Tibial artery (tissue), 4 donors: Measurements from ENCODE around the gene ATP13A5.

Experiments
- DNase-seq, 2 donors: peaks; one replicate each; pipeline ENCODE4 v3.0.0-alpha.2; 2019
- H3K27ac ChIP-seq, 2 donors: fragments of 200-600 bp; sonication (generic) in 1 of 2; 1 replicate in 1 of 2; 2 replicates in 1 of 2; pipeline ENCODE4 v1.5.1; 2018 to 2019; ENCODE audit warnings: mild to moderate bottlenecking in 1 of 2
- H3K27me3 ChIP-seq, 2 donors: fragments of 200-600 bp; sonication (generic) in 1 of 2; one replicate each; pipeline versions ENCODE4 v1.5.1 to v1.6.0; 2016 to 2019
- H3K36me3 ChIP-seq, 3 donors: fragments of 200-600 bp; sonication (generic) in 2 of 3; one replicate each; pipeline ENCODE4 v1.5.1; 2016 to 2019; ENCODE audit warnings: mild to moderate bottlenecking in 2 of 3
- H3K4me1 ChIP-seq, 4 donors: fragments of 200-600 bp; sonication (generic) in 2 of 4; 1 replicate in 3 of 4; 2 replicates in 1 of 4; pipeline ENCODE4 v1.5.1; 2016 to 2019
- H3K4me3 ChIP-seq, 2 donors: fragments of 200-600 bp; sonication (generic) in 1 of 2; 1 replicate in 1 of 2; 2 replicates in 1 of 2; pipeline ENCODE4 v1.5.1; 2018 to 2019; ENCODE audit warnings: mild to moderate bottlenecking in 2 of 2
- H3K9me3 ChIP-seq, 3 donors: fragments of 200-600 bp; sonication (generic) in 1 of 3; one replicate each; pipeline ENCODE4 v1.5.1; 2016 to 2019
- intact Hi-C: fragments of 100-400 bp; cut with DNase I; formaldehyde crosslinking; loops from one replicate; pipeline ENCODE4 v1.15.0; 2023; ENCODE audit warnings: low total_unique reads
- TF ChIP-seq, protein P1 (sequence below), 2 experiments: fragments of 200-600 bp in 1 of 2; fragments of 450-650 bp in 1 of 2; IDR thresholded peaks; one replicate each; pipeline ENCODE4 v1.5.1; 2017 to 2019; ENCODE audit warnings: antibody characterized with exemption in 2 of 2, mild to moderate bottlenecking in 1 of 2, moderate library complexity in 1 of 2

The ATP13A5 gene

DNA sequence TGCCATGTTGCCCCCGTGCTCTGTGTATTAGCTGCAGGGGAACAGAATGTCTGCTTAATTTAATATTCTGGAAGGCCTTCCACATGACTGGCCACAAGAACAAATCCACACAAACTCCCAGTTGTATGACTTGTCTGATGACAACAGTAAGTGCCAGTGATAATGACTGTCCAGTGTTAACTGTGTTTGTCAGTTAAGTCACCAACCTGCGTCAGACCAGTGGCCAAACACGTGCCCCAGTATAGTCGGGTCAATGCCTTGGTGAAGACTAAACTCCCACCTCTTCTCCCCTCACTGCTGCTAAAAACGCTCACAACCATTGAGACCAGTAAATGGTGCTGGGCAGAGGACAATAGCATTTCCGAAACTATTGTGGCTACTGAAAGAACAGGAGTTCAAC lies 9.8 kb upstream of the ATP13A5 start:
- intact Hi-C loops = no loop called here
- no peak overlapping the region for H3K4me3 ChIP-seq
- no peaks in the 10 kb centered on the region for H3K27me3 ChIP-seq
- H3K36me3 ChIP-seq = no peaks in the 10 kb centered on the region
- H3K9me3 ChIP-seq = no peaks in the 10 kb centered on the region
- no peaks in the 10 kb centered on the region for H3K4me1 ChIP-seq
- TF ChIP-seq, protein P1, sequence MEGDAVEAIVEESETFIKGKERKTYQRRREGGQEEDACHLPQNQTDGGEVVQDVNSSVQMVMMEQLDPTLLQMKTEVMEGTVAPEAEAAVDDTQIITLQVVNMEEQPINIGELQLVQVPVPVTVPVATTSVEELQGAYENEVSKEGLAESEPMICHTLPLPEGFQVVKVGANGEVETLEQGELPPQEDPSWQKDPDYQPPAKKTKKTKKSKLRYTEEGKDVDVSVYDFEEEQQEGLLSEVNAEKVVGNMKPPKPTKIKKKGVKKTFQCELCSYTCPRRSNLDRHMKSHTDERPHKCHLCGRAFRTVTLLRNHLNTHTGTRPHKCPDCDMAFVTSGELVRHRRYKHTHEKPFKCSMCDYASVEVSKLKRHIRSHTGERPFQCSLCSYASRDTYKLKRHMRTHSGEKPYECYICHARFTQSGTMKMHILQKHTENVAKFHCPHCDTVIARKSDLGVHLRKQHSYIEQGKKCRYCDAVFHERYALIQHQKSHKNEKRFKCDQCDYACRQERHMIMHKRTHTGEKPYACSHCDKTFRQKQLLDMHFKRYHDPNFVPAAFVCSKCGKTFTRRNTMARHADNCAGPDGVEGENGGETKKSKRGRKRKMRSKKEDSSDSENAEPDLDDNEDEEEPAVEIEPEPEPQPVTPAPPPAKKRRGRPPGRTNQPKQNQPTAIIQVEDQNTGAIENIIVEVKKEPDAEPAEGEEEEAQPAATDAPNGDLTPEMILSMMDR (IDR thresholded peaks at IDR 0.05) = no peak
- H3K27ac ChIP-seq = no peak overlapping the region
- DNase-seq = no peak

DNA sequence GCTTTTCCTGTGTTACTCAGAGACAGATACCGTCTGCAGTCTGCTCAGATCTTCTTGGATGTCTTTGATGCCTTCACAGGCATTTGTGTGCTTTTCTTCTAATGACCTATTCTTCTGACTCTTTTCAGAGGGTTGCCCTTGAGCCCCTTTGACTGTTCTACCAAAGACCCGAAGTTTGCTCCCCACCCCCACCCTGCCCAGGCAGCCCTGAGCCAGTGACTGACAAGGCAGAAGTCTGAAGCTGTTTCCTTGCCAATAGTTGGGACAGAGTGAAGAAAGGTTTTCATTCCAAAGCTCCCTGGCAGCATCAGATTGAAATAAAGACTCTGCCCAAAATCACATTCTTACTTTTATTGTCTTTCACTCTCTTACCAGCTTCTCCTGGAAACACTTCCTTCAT lies 9.0 kb upstream of the ATP13A5 start:
- Histone ChIP-seq H3K9me3 (no peaks in the 10 kb centered on the region), H3K36me3 (no peaks in the 10 kb centered on the region), H3K27ac (no peak overlapping the region), H3K4me3 (no peak overlapping the region), H3K27me3 (no peaks in the 10 kb centered on the region), H3K4me1 (no peaks in the 10 kb centered on the region)
- DNase-seq = no peak
- intact Hi-C loops = no loop called here
- TF ChIP-seq, protein P1 (IDR thresholded peaks at IDR 0.05) = no peak

DNA sequence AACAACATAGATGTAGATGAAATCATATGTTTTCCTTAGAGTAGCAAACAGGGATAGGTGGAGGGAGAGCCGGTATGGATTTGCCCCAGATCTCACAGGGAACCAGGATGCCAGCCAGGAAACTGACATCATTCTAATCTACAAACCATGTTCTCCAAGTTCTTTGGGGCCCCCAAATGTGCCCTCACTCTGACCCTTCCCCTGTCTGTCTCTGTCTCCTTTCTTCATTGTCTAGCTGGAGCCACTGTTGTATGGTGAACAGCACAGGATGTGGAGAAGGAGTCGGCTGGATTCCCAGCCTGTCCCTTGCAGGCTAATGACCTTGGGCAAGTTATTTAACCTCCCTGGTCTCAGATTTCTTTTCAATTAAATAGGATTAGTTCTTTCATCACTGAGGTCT lies 962 bp downstream of the ATP13A5 start:
- intact Hi-C loops = no loop called here
- H3K4me3 ChIP-seq = no peak overlapping the region
- DNase-seq = no peak

DNA sequence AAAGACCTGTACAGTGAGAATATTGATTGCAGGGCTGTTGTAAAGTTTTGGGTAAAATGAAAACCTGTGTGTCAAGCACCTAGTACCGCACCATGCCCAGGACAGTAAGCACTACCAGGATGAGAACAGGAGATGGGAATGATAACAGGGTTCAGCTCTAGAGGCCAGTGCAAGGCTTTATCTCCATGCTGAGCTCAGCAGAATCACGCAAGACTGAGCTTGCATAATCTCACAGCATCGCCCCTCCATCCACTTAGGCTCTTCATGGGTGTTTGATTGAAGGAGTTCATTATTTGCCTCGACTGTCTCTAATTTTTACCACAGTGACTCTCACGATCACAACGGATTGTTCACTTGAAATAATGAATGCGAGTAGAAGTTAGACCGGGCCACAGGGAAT lies 2.9 kb downstream of the ATP13A5 start:
- TF ChIP-seq, protein P1 (IDR thresholded peaks at IDR 0.05) = no peak
- H3K27ac ChIP-seq = no peak overlapping the region
- H3K27me3 ChIP-seq = no peaks in the 10 kb centered on the region
- H3K4me1 ChIP-seq = no peaks in the 10 kb centered on the region
- H3K36me3 ChIP-seq = no peaks in the 10 kb centered on the region
- no peak overlapping the region for H3K4me3 ChIP-seq
- no peaks in the 10 kb centered on the region for H3K9me3 ChIP-seq
- intact Hi-C loops = no loop called here
- no peak for DNase-seq

More for the DNA sequence above, 962 bp downstream of the ATP13A5 start:
- no peaks in the 10 kb centered on the region for H3K27me3 ChIP-seq
- TF ChIP-seq, protein P1 (IDR thresholded peaks at IDR 0.05) = no peak
- H3K9me3 ChIP-seq = no peaks in the 10 kb centered on the region
- H3K4me1 ChIP-seq = no peaks in the 10 kb centered on the region
- H3K27ac ChIP-seq = no peak overlapping the region
- H3K36me3 ChIP-seq = no peaks in the 10 kb centered on the region

DNA sequence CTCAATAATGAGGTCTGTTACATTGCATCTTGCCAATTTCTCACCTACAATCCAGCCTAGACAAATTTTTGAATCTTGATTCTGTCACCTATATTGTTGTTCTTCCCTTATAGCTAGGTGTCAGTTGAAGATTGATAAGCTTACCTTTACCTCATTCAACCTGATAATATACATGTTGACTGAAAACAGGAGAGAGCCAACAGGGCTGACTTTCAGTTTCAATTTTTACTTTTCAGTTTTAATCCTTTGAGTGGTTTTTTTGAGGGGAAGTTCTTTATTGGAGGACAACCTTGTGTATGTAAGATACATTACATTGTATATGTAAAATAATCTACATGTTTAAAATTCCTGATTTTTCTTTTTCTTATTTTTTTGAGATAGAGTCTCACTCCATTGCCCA lies 5.8 kb downstream of the ATP13A5 start:
- Histone ChIP-seq H3K27me3 (no peaks in the 10 kb centered on the region), H3K4me1 (no peaks in the 10 kb centered on the region), H3K9me3 (no peaks in the 10 kb centered on the region), H3K4me3 (no peak overlapping the region), H3K27ac (no peak overlapping the region), H3K36me3 (no peaks in the 10 kb centered on the region)
- no peak for DNase-seq
- TF ChIP-seq, protein P1 (IDR thresholded peaks at IDR 0.05) = no peak
- intact Hi-C loops = no loop called here

DNA sequence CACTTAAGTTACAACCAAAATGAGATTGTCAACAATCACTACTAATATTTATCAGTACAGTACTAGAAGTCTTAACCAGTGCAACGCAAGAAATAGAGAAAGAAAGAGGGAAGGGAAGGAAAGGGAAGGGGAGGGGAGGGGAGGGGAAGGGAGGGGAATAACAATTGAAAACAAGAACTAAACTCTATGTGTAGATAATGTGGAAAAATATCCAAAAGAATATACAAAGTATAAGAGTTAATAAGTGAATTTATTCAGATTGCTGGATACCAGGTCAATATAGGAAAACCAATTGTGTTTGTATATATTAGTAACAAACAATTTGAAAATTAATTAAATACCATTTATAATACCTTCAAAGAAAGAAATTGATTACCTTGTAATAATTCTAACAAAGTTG lies 10.7 kb downstream of the ATP13A5 start:
- intact Hi-C loops = no loop called here
- H3K9me3 ChIP-seq = no peaks in the 10 kb centered on the region
- DNase-seq = no peak

More for the DNA sequence above, 10.7 kb downstream of the ATP13A5 start:
- TF ChIP-seq, protein P1 (IDR thresholded peaks at IDR 0.05) = no peak
- Histone ChIP-seq H3K36me3 (no peaks in the 10 kb centered on the region), H3K4me3 (no peak overlapping the region), H3K27me3 (no peaks in the 10 kb centered on the region), H3K4me1 (no peaks in the 10 kb centered on the region), H3K27ac (no peak overlapping the region)
